HG03575 (cell line): ENCODE results near the gene GRB7.

Experiments used
- ATAC-seq: cut with Tn5 transposase; IDR thresholded peaks from one replicate; pipeline ENCODE4 v1.9.1; 2021; ENCODE audit not compliant: unreplicated experiment, insufficient number of reproducible peaks, low FRiP score; ENCODE audit errors: extremely low read depth

Gene GRB7

DNA sequence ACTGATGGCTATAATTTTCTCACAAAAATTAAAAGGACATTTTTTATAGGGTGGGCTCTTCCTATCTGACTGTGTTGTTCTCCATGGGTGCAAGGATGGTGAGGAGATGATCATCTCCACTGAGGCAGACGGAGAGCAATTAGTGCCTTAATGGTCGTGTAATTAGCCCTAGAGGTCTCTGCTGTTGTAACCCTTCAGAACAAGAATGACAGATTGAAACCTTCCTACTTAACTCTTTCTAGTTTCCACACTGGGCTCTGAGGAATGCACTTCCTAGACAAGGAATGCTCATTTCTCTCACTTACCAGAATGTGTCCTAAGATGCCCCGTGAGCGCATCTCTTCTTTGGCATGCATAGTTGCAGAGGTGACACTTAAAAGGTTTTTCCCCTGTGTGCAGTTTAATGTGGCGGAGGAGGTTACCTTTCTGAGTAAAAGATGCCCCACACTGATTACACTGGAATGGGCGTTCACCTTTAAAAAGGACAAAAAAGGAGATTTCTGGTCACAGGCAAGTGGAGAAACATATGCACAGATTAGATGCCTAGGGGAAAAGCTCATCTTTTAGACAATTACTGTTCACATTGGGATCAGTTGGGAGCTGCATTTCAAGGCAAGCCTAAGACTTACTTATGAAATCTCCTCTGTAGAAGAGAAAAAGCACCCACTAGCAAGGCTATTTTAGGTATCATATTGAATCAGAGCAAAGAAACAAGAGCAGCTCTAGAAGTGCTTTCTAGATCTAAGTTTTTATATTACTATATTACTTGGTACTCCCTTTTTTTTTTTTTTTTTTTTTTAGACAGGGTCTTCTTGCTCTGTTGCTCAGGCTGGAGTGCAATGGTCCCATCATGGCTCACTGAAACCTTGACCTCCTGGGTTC lies 53.6 kb downstream of the GRB7 start:
- ATAC-seq: no peak

DNA sequence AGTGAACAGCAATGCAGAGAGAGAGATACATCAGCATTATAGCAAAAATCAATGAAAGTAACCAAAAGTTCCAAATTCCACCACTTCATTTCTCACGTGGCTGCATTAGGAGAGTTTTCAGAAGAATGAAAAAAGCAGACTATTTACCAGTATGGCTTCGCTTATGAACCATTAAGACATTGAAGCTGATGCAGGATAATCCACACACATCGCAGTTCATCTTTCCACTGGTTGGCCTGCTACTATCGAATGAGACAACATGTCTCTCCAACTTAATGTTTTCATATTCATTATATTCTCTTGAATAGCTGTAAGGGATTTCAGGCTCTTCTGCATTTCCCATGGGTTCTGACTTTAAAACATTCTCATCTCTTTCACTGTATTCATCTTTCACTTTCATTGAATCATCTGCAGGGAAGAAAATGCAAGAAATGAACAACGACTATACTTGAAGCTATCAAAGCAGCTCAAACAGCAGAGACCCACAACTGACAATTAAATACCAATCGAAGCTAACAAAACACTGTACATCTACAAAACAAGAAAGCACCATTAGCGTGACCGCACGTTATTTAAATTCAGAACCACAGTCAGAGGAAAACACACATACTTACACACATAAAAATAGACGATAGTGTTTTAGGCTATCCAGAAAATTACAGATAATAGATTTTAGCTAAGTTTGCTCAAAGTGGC lies 54.9 kb downstream of the GRB7 start:
- ATAC-seq: no peak

DNA sequence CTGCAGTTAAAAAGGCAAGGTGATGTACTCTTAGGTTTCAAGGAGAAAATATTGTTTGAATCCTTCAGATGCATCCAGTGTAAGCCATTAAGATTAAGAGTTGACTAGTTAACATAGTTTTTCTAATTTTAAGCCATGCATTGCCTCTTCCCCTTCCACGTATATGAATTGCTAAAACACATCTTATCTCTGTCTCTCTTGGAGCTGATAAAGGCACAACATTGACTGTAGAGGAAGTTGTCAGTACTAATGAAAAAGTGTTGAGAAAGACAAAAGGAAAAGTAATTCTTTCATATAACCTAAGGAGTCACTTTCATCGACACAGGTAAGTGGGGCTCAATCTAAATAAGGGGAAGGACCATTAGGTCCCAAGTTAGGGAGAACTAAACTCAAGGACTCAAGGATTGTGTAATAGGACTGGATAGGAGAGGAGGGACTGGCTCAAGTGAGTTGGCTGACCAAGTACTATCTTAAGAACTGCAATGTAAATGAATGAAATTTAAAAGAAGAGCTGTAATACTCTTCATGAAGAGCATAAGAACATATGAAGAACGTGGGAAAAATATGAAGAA lies 55.6 kb downstream of the GRB7 start:
- no peak for ATAC-seq

DNA sequence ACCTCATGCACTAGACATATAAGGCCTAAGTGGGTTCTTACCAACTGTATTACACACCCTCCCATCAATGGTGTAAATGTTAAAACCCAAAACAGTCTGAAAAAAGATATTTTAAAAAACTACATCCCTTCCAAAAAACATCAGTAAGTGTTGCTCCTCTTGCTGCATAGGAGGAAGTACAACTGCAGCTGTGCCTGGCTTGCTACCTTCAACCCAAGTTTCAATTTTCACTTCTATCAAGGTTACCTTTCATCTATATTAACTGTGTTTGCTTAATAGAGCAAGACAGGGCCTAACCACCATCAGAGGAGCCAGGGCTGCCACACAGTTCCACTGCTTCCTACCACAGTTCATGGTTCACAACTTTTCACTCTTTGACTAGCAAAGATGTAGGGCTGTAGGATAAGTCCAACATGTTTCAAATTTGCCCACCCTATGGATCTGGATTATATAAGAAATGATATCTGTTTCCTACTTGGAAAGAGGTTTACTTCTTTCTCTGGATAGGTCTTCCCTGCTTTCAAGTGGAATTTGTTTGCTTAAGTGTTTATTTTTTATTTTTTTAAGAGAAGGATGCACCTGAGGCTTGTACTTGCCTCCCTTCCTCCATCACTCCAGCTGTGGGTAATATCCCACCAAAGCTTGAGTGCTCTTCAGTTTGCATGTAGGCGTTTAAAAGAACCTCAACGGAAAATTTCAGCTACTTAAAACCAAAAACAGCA lies 56.7 kb downstream of the GRB7 start:
- ATAC-seq: no peak
